Thyroid gland (tissue), 4 donors: Measurements from ENCODE around the gene CISD3.

Source experiments
- POLR2A ChIP-seq, 2 donors: fragments of 450-650 bp; IDR thresholded peaks; one replicate each; pipeline ENCODE4 v1.6.1; 2017; ENCODE audit warnings: antibody characterized with exemption in 2 of 2, mild to moderate bottlenecking in 2 of 2, moderate library complexity in 1 of 2
- TF ChIP-seq, protein P1 (sequence below), 6 experiments: fragments of 200-600 bp in 3 of 6; fragments of 450-650 bp in 3 of 6; sonication (generic) in 3 of 6; IDR thresholded peaks; one replicate each; pipeline ENCODE4 v1.5.1; 2016 to 2019; ENCODE audit warnings: antibody characterized with exemption in 6 of 6, mild to moderate bottlenecking in 2 of 6, inconsistent platforms in 1 of 6, moderate library complexity in 1 of 6

DNA sequence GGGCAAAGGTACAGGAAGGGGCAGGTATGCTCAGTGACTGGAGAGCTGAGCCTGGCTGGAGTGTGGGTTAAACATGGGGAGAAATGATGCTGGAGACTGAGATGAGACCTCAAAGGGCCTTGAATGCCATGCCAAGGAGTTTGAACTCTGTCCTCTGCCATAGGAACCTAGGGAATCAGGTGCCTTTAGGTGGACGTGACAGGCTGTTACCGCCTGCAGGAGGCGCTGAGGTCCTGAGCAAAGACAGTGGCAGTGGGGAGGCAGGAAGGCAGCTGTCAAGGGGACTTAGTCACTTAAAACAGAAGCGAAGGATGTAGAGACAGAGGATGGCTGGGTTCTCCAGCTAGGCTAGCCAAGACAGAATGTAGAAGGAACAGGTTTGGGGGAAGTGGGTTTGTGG, 31.5 kb downstream of the CISD3 start:
- TF ChIP-seq, protein P1, sequence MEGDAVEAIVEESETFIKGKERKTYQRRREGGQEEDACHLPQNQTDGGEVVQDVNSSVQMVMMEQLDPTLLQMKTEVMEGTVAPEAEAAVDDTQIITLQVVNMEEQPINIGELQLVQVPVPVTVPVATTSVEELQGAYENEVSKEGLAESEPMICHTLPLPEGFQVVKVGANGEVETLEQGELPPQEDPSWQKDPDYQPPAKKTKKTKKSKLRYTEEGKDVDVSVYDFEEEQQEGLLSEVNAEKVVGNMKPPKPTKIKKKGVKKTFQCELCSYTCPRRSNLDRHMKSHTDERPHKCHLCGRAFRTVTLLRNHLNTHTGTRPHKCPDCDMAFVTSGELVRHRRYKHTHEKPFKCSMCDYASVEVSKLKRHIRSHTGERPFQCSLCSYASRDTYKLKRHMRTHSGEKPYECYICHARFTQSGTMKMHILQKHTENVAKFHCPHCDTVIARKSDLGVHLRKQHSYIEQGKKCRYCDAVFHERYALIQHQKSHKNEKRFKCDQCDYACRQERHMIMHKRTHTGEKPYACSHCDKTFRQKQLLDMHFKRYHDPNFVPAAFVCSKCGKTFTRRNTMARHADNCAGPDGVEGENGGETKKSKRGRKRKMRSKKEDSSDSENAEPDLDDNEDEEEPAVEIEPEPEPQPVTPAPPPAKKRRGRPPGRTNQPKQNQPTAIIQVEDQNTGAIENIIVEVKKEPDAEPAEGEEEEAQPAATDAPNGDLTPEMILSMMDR (IDR thresholded peaks at IDR 0.05), result no peak
- TF ChIP-seq POLR2A (IDR thresholded peaks at IDR 0.05), result no peak
